ENCODE measurements around the gene HTRA2. TPM values are rescaled to one million over a fixed set of nuclear protein-coding genes. Genes with fewer than 3 reads are reported as not detected.

The HTRA2 gene
- total RNA-seq, 1 donor from 2014 or later = 25.0 TPM

DNA sequence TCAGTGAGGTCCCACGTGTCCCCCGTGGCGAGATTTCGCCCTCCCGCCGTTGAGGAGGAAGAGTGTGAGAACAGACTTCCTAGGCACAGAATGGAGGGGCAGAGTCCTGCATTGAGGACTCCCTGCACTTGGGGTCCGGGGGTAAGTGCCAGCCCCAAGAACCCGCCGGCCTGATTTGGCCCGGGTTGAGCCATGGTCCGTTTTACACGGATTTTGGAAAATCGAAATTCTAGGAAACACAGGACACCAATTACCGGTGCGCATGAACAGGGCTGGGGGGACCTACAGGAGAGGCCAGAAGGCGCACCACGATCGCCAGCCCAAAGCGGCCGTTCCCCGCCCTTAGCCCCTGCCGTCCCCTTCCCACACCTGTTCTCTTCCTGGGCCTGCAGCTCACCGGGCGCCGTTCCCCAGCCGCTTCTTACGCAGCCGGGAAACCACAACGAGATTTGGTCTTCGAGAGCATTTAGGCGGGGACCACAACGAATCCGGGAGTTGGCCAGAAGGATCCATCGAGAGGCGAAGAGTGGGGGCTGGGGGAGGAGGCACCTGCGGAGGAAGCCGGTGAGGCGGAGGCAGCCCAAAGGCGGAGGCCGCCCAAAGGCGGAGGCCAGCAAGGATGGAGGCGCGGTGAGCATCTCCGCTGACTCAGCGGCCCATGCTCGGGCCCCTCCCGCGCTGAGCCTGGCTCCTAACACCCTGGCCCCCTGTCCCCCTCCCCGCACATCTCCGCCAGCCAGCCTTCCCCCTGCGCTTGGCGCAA is 15.9 kb upstream of the HTRA2 start:
- DNase-seq (ENCODE audit: low spot score) = no peak
- intact Hi-C loops (cut with DNase I) = no loop called here

DNA sequence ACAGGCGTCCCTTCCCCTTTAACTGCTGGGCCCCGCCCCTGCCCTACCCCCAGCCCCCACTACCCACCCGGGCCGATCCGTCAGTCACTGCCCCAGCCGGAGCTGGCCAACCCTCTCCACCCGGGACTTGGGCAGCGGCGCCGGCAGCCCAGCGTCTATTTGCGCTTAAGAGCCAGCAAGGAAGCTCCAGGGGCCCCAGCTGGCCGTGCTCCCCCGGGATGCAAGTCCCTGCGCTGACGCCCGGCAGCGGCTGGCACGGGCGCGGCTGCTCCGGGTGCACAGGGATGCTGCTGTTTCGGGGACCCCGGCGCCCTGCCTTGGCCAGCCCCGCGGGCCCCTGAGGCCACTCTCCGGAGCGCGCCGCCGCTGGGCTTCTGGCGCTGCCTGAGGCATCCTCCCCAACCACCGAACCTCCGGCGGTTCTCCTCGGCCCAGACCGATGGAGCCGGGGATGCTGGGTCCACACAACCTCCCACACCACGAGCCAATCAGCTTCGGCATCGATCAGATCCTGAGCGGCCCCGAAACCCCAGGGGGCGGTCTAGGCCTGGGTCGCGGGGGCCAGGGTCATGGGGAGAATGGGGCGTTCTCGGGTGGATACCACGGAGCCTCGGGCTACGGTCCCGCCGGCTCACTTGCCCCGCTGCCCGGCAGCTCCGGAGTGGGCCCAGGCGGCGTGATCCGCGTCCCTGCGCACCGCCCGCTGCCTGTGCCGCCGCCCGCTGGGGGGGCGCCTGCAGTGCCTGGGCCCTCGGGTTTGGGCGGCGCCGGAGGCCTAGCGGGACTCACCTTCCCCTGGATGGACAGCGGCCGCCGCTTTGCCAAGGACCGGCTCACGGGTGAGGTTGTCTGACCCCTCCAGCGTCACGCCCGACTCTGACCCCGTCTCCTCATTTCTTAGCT is 15.1 kb upstream of the HTRA2 start, which contains the start of gene TLX2:
TLX2 (plus strand) TSS at position 83 of the 903 bp plus-strand sequence; CDS start at position 440, 357 bp downstream.
- DNase-seq (ENCODE audit: low spot score) = no peak
- intact Hi-C loops (cut with DNase I) = no loop called here

DNA sequence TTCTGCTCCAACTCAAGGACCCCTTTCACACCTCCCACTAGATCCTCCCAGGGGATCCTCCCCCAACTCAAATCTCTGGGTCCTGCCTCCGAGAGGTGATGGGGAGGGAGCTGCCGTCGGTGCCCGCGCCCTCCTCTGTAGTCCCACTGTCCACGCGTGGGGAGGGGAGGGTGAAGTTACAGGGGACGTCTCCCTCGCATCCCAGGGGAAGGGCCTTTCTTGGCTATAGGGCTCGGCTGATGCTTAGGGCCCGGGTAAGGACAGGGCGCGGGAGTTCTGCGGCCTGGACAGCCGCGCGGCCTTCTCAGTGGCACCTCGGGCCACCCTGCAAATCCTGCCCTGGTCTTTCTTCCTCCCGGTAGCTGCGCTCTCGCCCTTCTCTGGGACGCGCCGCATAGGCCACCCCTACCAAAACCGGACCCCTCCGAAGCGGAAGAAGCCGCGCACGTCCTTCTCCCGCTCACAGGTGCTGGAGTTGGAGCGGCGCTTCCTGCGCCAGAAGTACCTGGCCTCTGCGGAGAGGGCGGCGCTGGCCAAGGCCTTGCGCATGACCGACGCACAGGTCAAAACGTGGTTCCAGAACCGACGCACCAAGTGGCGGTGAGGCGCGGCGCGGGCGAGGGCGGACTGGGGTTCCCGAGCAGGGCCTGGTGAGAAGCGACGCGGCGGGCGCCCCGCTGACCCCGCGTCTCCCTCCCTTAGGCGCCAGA is 14.3 kb upstream of the HTRA2 start:
- intact Hi-C loops (cut with DNase I) = no loop called here
- DNase-seq (ENCODE audit: low spot score) = no peak

DNA sequence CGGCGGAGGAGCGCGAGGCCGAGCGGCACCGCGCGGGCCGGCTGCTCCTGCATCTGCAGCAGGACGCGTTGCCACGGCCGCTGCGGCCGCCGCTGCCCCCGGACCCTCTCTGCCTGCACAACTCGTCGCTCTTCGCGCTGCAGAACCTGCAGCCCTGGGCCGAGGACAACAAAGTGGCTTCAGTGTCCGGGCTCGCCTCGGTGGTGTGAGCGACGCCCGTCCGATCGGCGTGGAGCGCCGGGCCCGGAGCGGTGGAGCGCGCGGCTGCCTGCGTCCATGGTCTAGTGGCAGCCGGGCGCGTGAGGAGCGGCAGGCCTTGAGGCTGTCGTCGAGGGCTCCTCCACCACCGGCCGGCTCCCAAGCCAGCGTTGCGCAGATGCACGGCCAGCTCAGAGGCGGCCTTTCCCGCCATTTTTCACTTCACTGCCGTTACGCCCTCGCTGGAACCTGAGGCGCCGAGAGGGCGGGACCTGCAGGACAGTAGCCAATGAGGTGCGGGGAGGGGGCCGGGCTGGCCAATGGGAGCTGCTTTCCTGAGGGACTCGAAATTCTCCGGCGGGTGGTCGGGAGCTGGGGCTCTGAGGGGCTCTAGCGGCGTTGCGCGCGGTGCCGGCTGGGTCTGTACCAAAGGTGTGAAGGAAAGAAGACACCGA is 13.6 kb upstream of the HTRA2 start:
- intact Hi-C loops (cut with DNase I) = no loop called here
- peak; percentile 87 for DNase-seq (ENCODE audit: low spot score)

DNA sequence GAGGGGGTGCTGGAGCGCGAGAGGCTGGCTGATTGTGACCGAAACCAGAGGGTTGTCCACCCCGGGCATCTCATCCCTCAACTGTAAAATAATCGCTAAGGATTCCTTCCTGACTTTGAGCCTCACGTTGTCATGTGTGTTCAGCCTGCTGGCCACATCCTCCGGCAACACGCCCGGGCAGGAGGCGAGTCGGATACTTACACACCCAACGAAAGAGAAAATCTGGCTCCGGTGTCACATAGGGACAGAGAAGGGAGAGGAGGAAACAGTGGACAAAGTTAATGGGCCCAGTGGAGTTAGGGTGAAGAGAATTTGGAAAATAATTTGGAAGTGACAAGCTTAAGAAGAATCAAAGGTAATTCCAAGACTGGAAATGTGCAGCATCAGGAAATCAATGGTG is 13.1 kb upstream of the HTRA2 start:
- intact Hi-C loops (cut with DNase I) = no loop called here
- no peak for DNase-seq (ENCODE audit: low spot score)

DNA sequence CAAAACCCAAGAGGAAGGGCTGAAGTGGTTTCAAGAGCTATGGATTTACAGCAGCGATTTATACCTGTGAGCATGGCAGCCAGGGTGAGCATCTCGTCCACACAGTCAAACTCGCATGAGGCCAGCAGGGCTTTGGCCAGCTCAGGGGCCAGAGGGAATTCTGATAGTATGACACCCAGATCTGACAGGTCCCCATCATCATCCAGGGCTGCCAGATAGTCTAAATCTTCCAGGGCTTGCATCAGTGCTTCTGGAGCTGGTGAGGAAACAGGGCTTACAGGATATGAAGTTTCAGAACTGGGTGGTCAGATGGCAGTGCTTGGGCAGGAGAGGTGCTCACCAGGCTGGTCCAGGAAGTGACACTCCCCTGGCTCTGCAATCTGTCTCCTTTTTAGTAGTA is 7.2 kb upstream of the HTRA2 start:
- DNase-seq (ENCODE audit: low spot score) = peak; percentile 49
- intact Hi-C loops (cut with DNase I) = loop anchor here (10.0 kb wide), 1 partner anchor 132 kb away; the partner anchor contains the start of gene SEMA4F

DNA sequence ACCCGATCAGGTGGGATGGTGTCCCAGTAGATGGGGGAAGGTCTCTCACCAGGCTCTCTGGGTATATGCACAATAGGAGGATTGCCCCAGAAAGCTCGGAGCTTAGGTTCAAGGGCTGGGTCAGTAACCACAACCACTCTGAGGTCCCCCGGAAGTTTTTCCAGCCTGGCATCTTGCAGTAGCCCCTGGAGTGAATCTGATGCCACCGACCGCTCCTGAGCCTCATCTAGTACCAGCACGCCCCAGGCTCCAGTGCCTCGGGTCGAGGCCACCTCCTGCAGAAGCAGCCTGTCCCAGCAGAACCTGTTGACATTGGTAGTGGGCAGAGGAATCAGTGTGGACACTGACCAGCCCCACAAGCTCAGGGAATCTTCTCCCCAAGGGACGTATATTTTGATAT is 5.7 kb upstream of the HTRA2 start:
- DNase-seq (ENCODE audit: low spot score) = peak; percentile 36
- intact Hi-C loops (cut with DNase I) = loop anchor here (10.0 kb wide), 1 partner anchor 131 kb away; the partner anchor contains the start of gene SEMA4F

DNA sequence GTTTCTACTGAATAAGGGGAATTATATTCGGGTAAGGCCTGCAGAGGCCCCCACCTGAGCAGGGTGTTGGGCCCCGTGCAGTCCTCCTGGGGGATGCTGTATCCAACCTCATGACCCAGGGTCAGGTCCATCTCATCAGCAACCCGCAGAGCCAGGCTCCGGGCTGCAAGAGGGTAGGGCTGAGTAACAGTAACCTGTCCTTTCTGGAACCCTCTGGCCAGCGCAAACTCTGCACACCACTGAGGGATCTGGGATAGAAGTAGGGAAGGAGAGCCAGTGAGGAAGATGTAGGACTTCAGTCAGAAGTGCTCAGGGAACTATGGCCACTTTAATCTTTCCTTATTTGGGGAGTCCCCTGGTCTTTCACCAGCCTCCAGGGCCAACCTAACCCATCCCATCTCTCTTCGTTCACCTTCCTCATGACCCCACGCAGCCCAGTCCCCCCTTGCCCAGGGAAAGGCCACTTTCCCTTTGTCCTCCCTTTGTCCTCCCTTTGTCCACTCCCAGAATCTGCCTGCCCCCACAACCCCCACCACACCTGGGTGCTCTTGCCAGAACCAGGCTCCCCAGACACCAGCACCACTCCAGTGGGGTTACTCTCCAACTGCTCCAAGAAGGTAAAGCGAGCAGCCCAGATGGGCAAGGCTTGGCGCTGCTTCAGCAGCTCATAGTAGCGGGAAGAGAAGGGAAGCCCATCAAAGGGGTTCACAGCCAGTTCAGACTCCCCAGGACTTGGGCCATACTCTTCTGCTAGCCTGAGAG is 4.6 kb upstream of the HTRA2 start:
- intact Hi-C loops (cut with DNase I) = loop anchor here (5.0 to 10.0 kb wide), 2 partner anchors 62 to 130 kb away; partner anchors contain the start of gene SEMA4F

DNA sequence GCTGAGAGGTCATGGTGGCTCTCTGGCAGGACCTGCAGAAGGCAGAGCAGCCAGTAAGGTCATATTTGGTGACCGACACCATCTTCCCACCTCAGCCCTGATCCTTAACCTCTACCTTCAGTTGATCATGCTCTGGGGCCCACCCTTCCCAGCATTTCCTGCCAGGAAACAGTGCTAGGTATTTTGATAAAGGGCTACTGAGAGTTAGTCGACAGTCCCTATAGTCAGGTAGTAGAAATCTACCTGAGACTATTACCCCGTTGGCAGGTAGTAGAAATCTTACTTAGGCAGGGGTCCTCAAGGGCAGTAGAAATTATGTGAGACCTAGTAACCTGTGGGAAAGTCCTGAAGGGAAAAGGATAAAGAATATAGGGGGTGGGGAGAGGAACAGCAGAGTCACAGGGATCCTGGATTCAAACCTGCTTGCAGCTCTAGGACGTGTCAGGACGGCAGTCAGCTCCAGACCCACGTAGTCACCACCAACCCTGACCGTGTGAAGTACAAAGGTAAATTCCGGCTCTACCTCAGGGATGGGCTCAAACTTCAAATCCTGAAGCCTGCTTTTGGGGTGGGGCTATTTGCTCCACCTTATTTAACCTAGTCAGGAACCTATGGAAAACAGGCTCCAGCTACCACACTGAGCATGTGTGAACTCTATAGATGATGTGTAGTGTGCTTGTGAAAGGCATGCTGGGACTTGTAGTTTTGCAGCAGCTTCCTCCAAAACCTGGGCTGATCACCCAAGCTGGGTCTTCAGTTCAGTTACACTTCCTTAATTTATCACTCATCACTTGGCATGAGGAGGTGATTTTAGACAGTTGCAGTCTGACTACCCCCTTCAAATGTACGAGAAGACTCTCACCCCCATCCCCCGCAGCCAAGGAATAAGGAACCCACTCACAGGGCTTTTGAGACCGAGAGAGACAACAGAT is 3.8 kb upstream of the HTRA2 start, which contains the start of gene DQX1:
DQX1 (minus strand) TSS at position 515 of the 932 bp plus-strand sequence; CDS start at position 13, 502 bp downstream.
- intact Hi-C loops (cut with DNase I) = loop anchor here (5.0 to 10.0 kb wide), 2 partner anchors 61 to 129 kb away; partner anchors contain the start of gene SEMA4F
- DNase-seq (ENCODE audit: low spot score) = peak; percentile 46

More for the DNA sequence above, 4.6 kb upstream of the HTRA2 start:
- DNase-seq (ENCODE audit: low spot score) = peak; percentile 61

DNA sequence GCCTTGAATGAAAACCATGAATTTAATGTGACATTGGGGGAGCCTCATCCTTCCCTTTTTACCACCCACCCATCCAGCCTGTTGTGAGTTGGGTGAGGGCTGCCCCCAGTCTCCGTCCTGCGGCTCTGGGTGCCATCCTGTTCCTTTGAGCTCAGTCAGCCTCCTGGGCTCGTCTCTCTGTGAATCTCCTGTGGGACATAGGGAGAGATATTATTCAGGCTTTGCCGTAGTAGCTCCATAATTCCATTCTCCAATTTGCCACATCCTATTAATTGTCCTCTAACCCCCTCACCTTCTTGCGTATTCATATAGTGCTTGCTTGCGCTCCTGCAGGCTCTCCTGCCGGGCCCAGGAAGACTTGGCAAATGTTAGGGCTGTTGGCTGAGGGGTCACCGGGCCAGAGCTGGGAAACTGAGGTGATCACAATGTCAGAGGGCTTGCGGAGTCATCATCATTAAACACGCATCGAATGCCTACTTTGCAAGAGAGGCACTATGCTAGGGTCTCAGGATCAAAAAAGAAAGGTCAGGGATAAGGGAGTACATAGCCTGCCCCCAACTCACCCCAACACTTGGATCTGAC is 3.0 kb upstream of the HTRA2 start:
- intact Hi-C loops (cut with DNase I) = loop anchor here (5.0 to 10.0 kb wide), 2 partner anchors 61 to 128 kb away; partner anchors contain the start of gene SEMA4F
- DNase-seq (ENCODE audit: low spot score) = peak; percentile 50

DNA sequence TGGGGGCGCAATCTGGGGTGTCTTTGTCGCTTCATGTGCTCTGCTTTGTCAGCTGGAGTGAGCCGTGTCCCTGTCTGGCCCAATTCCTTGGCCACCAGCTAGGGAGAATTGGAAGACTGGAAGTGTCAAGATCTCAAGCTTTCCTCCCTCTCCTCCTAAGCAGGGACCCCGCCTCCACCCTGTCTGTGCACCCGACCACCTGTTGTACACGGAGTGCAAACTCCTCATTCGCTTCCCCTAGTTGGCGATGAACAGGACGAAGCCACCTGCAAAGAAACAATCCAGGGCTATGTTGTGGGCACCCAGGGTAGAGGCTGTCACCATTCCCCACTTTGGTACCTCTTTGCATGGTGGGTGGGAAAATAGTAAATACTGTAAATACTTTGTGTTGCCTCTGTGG is 2.0 kb upstream of the HTRA2 start:
- intact Hi-C loops (cut with DNase I) = loop anchor here (5.0 to 10.0 kb wide), 2 partner anchors 60 to 127 kb away; partner anchors contain the start of gene SEMA4F

DNA sequence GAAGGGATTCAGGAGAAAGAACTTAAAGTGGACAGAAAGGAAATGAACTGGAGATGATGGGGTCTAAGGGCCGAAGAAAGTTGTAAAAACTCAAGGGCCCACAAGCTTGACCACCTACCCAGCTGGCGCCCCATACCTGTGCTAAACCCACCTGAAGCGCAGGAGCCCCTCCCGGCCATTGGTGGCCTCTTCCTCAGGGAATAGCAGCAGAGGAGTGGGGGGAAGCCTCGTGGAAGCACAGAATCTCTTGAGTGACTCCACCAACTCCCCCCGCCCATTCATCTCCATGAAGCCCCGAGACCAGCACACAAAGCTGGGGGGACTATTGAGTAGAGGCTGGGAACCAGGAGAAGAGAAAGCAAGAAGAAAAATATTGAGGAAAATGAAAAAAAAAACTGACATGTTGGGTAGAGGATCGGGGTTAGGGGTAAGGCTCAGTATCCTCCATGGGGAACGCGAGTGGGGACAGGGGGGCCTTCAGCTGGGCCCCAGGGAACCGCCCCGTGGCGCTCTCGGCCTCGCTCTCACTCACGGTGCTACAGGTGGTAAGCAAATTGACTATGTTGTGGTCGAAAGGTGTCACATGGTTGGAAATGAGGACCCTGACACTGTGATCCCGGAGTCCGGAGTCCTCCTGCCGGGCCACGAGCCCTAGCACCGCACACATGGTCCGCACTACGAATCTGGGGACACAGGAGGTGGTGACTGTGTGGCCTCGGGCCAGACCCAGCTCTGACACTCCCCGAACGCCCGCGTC is 955 bp upstream of the HTRA2 start:
- intact Hi-C loops (cut with DNase I) = loop anchor here (1.0 to 10.0 kb wide), 6 partner anchors 21 to 126 kb away; partner anchors contain the start of genes CCDC142, DOK1, INO80B and PCGF1
- DNase-seq (ENCODE audit: low spot score) = peak; percentile 41

More for the DNA sequence above, 2.0 kb upstream of the HTRA2 start:
- DNase-seq (ENCODE audit: low spot score) = peak; percentile 54

DNA sequence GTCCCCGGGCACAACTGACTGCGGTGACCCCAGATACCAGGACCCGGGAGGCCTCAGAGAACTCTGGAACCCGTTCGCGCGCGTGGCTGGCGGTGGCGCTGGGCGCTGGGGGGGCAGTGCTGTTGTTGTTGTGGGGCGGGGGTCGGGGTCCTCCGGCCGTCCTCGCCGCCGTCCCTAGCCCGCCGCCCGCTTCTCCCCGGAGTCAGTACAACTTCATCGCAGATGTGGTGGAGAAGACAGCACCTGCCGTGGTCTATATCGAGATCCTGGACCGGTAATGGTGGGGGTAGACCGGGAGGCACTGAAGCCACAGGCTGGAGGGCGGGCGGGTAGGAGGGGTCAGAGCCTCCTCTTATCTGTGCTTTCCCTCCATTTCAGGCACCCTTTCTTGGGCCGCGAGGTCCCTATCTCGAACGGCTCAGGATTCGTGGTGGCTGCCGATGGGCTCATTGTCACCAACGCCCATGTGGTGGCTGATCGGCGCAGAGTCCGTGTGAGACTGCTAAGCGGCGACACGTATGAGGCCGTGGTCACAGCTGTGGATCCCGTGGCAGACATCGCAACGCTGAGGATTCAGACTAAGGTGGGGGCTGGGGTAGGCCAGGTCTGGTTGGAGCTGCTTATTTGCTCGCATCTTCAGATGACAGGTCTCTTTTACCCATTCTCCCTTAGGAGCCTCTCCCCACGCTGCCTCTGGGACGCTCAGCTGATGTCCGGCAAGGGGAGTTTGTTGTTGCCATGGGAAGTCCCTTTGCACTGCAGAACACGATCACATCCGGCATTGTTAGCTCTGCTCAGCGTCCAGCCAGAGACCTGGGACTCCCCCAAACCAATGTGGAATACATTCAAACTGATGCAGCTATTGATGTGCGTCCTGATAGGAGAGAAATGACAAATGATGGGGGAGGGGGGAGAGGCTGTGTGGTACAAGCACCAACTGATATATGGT is 780 bp downstream of the HTRA2 start:
- intact Hi-C loops (cut with DNase I) = loop anchor here (2.0 to 10.0 kb wide), 2 partner anchors 18 to 706 kb away; partner anchors contain the start of gene STAMBP
- DNase-seq (ENCODE audit: low spot score) = peak; percentile 75

DNA sequence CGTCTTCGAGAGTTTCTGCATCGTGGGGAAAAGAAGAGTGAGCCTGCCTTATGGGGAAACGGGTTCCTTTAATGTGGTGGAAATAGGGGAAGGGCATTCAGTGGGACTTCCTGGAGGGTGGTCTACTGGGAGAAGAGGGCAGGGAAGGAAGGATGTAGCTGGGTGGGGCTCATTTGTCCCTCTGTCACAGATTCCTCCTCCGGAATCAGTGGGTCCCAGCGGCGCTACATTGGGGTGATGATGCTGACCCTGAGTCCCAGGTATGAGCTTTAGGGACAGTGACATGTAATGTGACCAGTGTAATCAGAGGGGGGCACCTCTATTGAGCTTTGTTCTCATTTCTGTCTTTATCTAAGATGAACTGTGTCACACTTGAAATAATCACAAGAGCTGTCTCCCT is 1.9 kb downstream of the HTRA2 start:
- intact Hi-C loops (cut with DNase I) = loop anchor here (2.0 to 10.0 kb wide), 2 partner anchors 17 to 707 kb away; partner anchors contain the start of gene STAMBP
- DNase-seq (ENCODE audit: low spot score) = peak; percentile 65
